Smooth muscle cell of trachea (primary cell): Measurements from ENCODE around the gene ASAH2. TPM values are rescaled to one million over a fixed set of nuclear protein-coding genes. Genes with fewer than 3 reads are reported as not detected.

ENCODE experiments used
- total RNA-seq: library from RNA; depleted of rRNA; stranded (reverse); fragments of >200 nt; gene quantifications from 2 replicates; pipeline ENCODE4 v1.2.1, GENCODE V29; 2014

ASAH2 gene
- total RNA-seq, result 0.17 and 0.29 TPM in 2 replicates

GRCh38 chr10:50251394-50251793 lies at the start of gene ASAH2:
ASAH2 (minus strand) TSS chr10:50251516; CDS start chr10:50248610, 2,906 bp downstream.

Other genes with a start within 250 kb of the ASAH2 start
- gene WASHC2A, start 183.6 kb downstream of the ASAH2 start, total RNA-seq, result 65.5 and 86.0 TPM in 2 replicates